ENCODE measurements around the gene ANKRD65. TPM values are rescaled to one million over a fixed set of nuclear protein-coding genes. Genes with fewer than 3 reads are reported as not detected.

Gene ANKRD65
- total and polyA plus RNA-seq, 8 donors = 2.3 to 41.8 (median 14.0) TPM

GRCh38 chr1:1399187-1399871 lies 21.7 kb downstream of the ANKRD65 start, which contains the start of gene CCNL2:
TSS of gene CCNL2 (minus strand) at chr1:1399335. CDS start at chr1:1399306, 29 bp downstream.
- peak within 1 kb of the TSS; percentile 57 to 73 (median 72) for H3K27ac ChIP-seq
- H3K36me3 ChIP-seq = peaks cover 0 to 29% (median 13%) of the 10 kb centered on the region in 3 donors
- H3K4me3 ChIP-seq = peak within 1 kb of the TSS; percentile 83 to 100 (median 95)
- peak; percentile 95 to 99 (median 96) for ATAC-seq
- peaks cover 4 to 19% (median 17%) of the 10 kb centered on the region in 3 donors for H3K4me1 ChIP-seq
- WGBS, 2 donors = 0 to 1% methylated on average over 78 to 86 of the region's 86 CpGs
- TF ChIP-seq CTCF (IDR thresholded peaks at IDR 0.05) = peak; percentile 30 to 67 (median 56)
- H3K27me3 ChIP-seq = no peaks in the 10 kb centered on the region
- DNase-seq = peak; percentile 98 to 100 (median 99)
- intact Hi-C loops (cut with DNase I) = no loop called here
- no peak for FAIRE-seq
- no peaks in the 10 kb centered on the region for H3K9me3 ChIP-seq

- no peak for DNase-seq
- no peak for FAIRE-seq
- ATAC-seq = peak in 2 of 4 donors; percentile 1 to 3
- TF ChIP-seq CTCF (IDR thresholded peaks at IDR 0.05) = no peak
- peak overlapping the region; percentile 52 to 73 (median 64) for H3K27ac ChIP-seq
- intact Hi-C loops (cut with DNase I) = no loop called here
- H3K9me3 ChIP-seq = no peaks in the 10 kb centered on the region
- peaks cover 2 to 33% (median 12%) of the 10 kb centered on the region in 3 donors for H3K36me3 ChIP-seq
- H3K4me3 ChIP-seq = peak overlapping the region; percentile 83 to 100 (median 95)
- 0% methylated on average over 48 to 54 of the region's 54 CpGs for WGBS, 2 donors
- peaks cover 4 to 19% (median 17%) of the 10 kb centered on the region in 3 donors for H3K4me1 ChIP-seq
- H3K27me3 ChIP-seq = no peaks in the 10 kb centered on the region
These were observed 22.3 kb downstream of the ANKRD65 start for GRCh38 chr1:1398677-1399186.

GRCh38 chr1:1397839-1398523 lies 23.1 kb downstream of the ANKRD65 start:
- 38 to 46% methylated on average over 19 of the region's 19 CpGs for WGBS, 2 donors
- H3K27ac ChIP-seq = no peak overlapping the region
- H3K4me3 ChIP-seq = peak overlapping the region; percentile 83 to 100 (median 95)
- H3K27me3 ChIP-seq = no peaks in the 10 kb centered on the region
- peaks cover 2 to 37% (median 19%) of the 10 kb centered on the region in 3 donors for H3K36me3 ChIP-seq
- no peaks in the 10 kb centered on the region for H3K9me3 ChIP-seq
- TF ChIP-seq CTCF (IDR thresholded peaks at IDR 0.05) = no peak
- H3K4me1 ChIP-seq = peaks cover 4 to 19% (median 17%) of the 10 kb centered on the region in 3 donors
- DNase-seq (peak in 1 of 6 donors; percentile 30), FAIRE-seq (no peak), ATAC-seq (no peak)
- intact Hi-C loops (cut with DNase I) = no loop called here

- DNase-seq = peak in 1 of 6 donors; percentile 13
- Histone ChIP-seq H3K4me3 (no peak overlapping the region), H3K4me1 (peaks cover 4 to 9% (median 8%) of the 10 kb centered on the region in 3 donors), H3K27ac (no peak overlapping the region), H3K36me3 (peaks cover 2 to 58% (median 39%) of the 10 kb centered on the region in 3 donors), H3K9me3 (no peaks in the 10 kb centered on the region), H3K27me3 (no peaks in the 10 kb centered on the region)
- ATAC-seq = no peak
- TF ChIP-seq CTCF (IDR thresholded peaks at IDR 0.05) = no peak
- intact Hi-C loops (cut with DNase I) = no loop called here
- 90 to 92% methylated on average over 11 of the region's 11 CpGs for WGBS, 2 donors
- no peak for FAIRE-seq
These were observed 25.9 kb downstream of the ANKRD65 start for GRCh38 chr1:1395166-1395565.
